Lower lobe of right lung (tissue), 2 donors: ENCODE results near the gene LRPAP1. TPM values are rescaled to one million over a fixed set of nuclear protein-coding genes. Genes with fewer than 3 reads are reported as not detected.
A peak's percentile ranks its signal among the peaks of the same experiment; 100 is the strongest.

Experiments
- ATAC-seq, 2 donors: fragments of 200-7000 bp; cut with Tn5 transposase; one replicate each; pipeline ENCODE4 v1.9.1; 2020 to 2022; ENCODE audit warnings: mild to moderate bottlenecking in 2 of 2, moderate library complexity in 2 of 2
- DNase-seq: peaks from one replicate; pipeline ENCODE4 v3.0.0-alpha.2; 2020
- H3K27ac ChIP-seq: fragments of 200-600 bp; one replicate; pipeline ENCODE4 v1.8.0; 2022
- H3K27me3 ChIP-seq: fragments of 200-600 bp; one replicate; pipeline ENCODE4 v1.8.0; 2022; ENCODE audit warnings: low read depth
- H3K36me3 ChIP-seq: fragments of 200-600 bp; one replicate; pipeline ENCODE4 v1.8.0; 2022; ENCODE audit warnings: mild to moderate bottlenecking
- H3K4me1 ChIP-seq: fragments of 200-600 bp; one replicate; pipeline ENCODE4 v1.8.0; 2022
- H3K4me3 ChIP-seq: fragments of 200-600 bp; one replicate; pipeline ENCODE4 v1.8.0; 2022; ENCODE audit warnings: mild to moderate bottlenecking
- H3K9me3 ChIP-seq: fragments of 200-600 bp; one replicate; pipeline ENCODE4 v1.8.0; 2022
- intact Hi-C: fragments of 100-400 bp; cut with DNase I; formaldehyde crosslinking; loops from one replicate; pipeline ENCODE4 v1.11.0; 2022
- total RNA-seq: library from RNA; stranded (reverse); fragmentation: NEBNext Ultra II Directional; extraction: Animal tissue kit (Norgen Biotek cat#: 25700); gene quantifications from one replicate; pipeline ENCODE4 v1.2.1, GENCODE V29; 2021
- TF ChIP-seq, protein P1 (sequence below): fragments of 200-600 bp; IDR thresholded peaks from one replicate; pipeline ENCODE4 v1.8.0; 2022; ENCODE audit warnings: antibody characterized with exemption, mild to moderate bottlenecking
- donor health status: DM: no; HTN: yes; CAD: no; lungs with severe emphysema.

Gene LRPAP1
- total RNA-seq, 1 donor from 2014 or later = 224 TPM

DNA sequence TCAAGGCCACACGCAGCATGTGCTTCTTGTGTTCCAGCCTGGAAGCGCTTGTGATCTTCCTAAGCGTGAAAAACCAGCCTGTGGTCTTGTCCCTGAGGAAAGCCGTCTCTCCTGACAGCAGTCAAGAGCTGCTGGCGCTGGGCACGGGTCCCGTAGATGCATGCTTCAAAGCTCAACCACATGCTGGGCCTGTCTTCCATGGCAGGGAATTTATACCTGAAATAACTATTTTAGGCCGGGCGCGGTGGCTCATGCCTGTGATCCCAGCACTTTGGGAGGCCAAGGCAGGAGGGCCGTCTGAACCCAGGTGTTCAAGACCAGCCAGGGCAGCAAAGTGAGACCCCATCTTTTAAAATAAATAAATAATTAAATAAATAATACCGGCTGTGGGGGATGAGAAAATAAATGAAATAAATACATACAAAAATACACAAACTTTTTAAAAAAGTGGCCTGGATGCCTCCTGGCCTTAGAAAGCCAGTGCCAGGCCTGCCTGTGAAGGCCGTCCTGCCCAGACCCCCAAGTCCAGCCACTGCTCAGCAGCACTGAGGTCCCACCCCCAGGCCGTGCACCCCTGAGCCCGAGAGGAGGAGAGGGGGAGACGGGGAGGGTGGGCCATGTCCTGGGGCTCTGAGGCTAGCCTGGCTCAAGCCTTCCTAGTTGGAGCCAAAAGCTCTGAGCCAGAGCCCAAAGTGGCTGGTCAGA lies 10.4 kb downstream of the LRPAP1 start:
- Histone ChIP-seq H3K4me3 (no peak overlapping the region), H3K27me3 (no peaks in the 10 kb centered on the region), H3K4me1 (no peaks in the 10 kb centered on the region), H3K36me3 (peaks cover 97% of the 10 kb centered on the region), H3K27ac (no peak overlapping the region), H3K9me3 (no peaks in the 10 kb centered on the region)
- DNase-seq = peak; percentile 30
- intact Hi-C loops = no loop called here
- ATAC-seq = no peak
- TF ChIP-seq, protein P1, sequence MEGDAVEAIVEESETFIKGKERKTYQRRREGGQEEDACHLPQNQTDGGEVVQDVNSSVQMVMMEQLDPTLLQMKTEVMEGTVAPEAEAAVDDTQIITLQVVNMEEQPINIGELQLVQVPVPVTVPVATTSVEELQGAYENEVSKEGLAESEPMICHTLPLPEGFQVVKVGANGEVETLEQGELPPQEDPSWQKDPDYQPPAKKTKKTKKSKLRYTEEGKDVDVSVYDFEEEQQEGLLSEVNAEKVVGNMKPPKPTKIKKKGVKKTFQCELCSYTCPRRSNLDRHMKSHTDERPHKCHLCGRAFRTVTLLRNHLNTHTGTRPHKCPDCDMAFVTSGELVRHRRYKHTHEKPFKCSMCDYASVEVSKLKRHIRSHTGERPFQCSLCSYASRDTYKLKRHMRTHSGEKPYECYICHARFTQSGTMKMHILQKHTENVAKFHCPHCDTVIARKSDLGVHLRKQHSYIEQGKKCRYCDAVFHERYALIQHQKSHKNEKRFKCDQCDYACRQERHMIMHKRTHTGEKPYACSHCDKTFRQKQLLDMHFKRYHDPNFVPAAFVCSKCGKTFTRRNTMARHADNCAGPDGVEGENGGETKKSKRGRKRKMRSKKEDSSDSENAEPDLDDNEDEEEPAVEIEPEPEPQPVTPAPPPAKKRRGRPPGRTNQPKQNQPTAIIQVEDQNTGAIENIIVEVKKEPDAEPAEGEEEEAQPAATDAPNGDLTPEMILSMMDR = no peak

DNA sequence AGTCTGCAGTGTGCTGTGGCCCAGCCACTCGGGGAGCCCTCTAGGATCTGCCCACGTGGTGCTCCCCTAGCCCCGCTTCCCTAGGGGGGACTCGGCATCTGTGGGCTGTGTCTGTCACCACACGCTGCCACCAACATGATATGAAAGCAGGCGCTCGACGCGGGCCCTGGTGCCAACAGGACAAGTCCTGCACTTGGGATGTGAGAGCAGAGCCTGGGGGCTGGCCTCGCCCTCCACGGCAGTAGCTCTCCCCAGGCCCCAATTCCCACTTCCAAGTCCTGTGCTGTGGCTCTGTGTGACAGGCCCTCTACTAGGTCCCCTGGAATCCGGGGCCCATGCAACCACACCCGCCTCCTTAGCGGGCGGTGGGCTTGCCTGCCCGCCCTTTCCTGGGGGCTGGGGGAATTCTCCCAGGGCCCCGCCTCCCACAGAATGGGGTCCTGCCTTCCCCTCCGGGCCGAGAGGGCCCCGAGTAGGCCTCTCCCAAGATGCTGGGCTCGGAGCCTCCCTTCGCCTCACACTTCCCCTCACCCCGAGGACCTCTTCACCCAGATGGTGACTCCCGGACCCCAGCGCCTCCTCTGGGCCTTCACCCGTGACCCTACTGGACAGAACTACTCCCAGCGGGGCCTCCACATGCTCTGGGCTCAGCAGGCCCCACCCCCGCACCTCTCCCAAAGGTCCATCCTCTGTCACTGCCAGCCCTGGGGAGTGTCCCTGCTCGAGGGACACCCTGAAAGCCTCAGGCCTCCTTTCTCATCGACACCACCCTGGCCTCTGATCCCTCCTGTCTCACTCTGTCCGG lies 11.2 kb downstream of the LRPAP1 start:
- intact Hi-C loops = no loop called here
- TF ChIP-seq, protein P1 = no peak
- DNase-seq (peak; percentile 43), ATAC-seq (no peak)
- no peak overlapping the region for H3K4me3 ChIP-seq
- H3K36me3 ChIP-seq = peaks cover 98% of the 10 kb centered on the region
- H3K9me3 ChIP-seq = no peaks in the 10 kb centered on the region
- no peak overlapping the region for H3K27ac ChIP-seq
- H3K27me3 ChIP-seq = no peaks in the 10 kb centered on the region
- H3K4me1 ChIP-seq = no peaks in the 10 kb centered on the region

DNA sequence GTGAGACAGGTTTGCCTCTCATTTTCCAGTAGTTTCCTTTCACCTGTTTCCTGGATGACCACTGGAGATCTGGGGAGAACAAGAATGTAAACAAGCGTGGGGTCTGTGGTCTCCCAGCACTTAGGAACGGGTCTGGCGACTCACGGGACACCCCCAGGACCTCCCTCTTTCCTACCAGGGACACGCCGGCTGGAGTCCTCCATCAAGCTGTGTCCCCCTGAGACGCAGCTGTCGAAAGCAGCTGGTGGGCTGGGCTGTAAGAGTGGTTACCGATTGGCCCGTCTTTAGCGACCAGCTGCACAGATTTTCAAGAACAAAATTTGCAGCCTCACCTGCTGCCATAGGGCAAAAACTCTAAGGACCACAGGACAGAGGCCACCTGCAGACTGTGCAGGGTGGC lies 11.9 kb downstream of the LRPAP1 start:
- Histone ChIP-seq H3K27me3 (no peaks in the 10 kb centered on the region), H3K27ac (no peak overlapping the region), H3K36me3 (peaks cover 100% of the 10 kb centered on the region), H3K4me1 (no peaks in the 10 kb centered on the region), H3K4me3 (no peak overlapping the region), H3K9me3 (no peaks in the 10 kb centered on the region)
- intact Hi-C loops = no loop called here
- ATAC-seq (no peak), DNase-seq (peak; percentile 14)
- TF ChIP-seq, protein P1 = no peak

DNA sequence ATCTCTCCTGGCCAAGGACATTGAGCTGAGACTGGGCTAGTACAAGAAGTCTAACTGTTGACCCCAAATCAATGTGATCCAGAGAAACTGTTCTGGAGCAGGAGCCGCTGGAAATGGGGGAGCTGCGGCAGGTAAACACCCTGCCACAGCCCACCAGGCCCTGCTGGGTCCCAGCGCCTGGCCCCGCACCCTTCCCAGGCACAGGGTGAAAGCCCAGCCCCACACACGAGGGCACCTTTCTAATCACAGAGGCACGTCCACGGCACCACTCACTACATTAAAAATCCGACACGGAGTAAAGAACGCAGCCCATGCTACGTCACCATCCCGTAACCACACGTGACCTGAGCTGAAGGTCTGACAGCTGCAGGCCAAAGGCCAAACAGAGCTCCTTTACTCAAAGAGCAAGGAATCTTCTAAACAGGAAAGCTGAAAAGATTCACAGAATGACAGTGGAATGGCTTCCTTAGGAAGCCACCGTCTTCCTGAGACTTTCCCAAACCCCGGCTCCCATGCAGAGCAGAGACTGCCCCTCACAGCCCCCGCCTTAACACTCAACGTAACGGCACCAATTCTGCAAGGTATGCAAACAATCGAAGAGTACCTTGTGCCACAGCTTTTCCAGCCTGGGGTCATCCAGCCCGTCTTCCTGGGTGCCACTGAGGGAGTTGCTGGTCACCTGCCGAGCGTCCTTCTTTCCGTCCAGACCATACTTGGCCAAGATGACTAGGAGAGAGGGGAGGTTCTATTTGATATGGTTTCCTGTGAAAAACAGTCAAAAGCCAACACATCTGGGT lies 12.6 kb downstream of the LRPAP1 start:
- DNase-seq = peak; percentile 13

DNA sequence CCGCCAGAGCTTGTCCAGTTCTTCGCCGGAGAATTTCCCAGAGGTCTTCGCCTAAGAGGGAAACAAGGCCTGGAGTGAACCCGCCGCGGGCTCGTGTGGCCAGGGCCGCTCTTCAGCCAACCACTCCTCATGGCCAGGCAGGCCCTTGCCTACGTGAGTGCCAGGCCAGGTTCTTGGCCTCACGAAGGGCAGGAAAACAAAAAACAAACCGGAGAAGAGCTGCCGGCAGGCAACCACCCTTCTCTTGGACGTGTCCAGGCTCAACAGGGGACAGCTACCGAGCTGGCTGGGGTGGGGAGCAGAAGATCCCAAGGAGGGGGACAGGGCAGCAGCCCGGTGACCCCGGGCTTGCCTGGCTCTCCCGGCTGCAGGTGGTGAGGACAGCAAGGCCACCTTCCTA lies 13.3 kb downstream of the LRPAP1 start:
- intact Hi-C loops = no loop called here
- TF ChIP-seq, protein P1 = no peak
- H3K9me3 ChIP-seq = no peaks in the 10 kb centered on the region
- H3K36me3 ChIP-seq = peaks cover 100% of the 10 kb centered on the region
- no peak overlapping the region for H3K4me3 ChIP-seq
- no peak for ATAC-seq
- no peak overlapping the region for H3K27ac ChIP-seq
- no peaks in the 10 kb centered on the region for H3K27me3 ChIP-seq
- no peaks in the 10 kb centered on the region for H3K4me1 ChIP-seq
- peak; percentile 39 for DNase-seq

More for the DNA sequence above, 12.6 kb downstream of the LRPAP1 start:
- TF ChIP-seq, protein P1 = no peak
- no peak overlapping the region for H3K27ac ChIP-seq
- peaks cover 100% of the 10 kb centered on the region for H3K36me3 ChIP-seq
- H3K27me3 ChIP-seq = no peaks in the 10 kb centered on the region
- no peak for ATAC-seq
- no peak overlapping the region for H3K4me3 ChIP-seq
- H3K9me3 ChIP-seq = no peaks in the 10 kb centered on the region
- no peaks in the 10 kb centered on the region for H3K4me1 ChIP-seq
- intact Hi-C loops = no loop called here
